GM19395 (cell line): ENCODE results near the gene PRAC2.

Experiments used
- ATAC-seq: cut with Tn5 transposase; IDR thresholded peaks from one replicate; pipeline ENCODE4 v1.9.1; 2021; ENCODE audit warnings: mild to moderate bottlenecking, moderate library complexity; ENCODE audit not compliant: unreplicated experiment

Gene PRAC2

GRCh38 chr17:48733632-48734328 lies 10.8 kb downstream of the PRAC2 start:
- ATAC-seq, result no peak

- ATAC-seq, result no peak
These were observed 11.5 kb downstream of the PRAC2 start for GRCh38 chr17:48734333-48735061.

- no peak for ATAC-seq
These were observed 12.0 kb downstream of the PRAC2 start for GRCh38 chr17:48735062-48735351.

- ATAC-seq, result no peak
These were observed 14.5 kb downstream of the PRAC2 start for GRCh38 chr17:48737330-48738043.

- no peak for ATAC-seq
These were observed 15.4 kb downstream of the PRAC2 start for GRCh38 chr17:48738424-48738802.

- no peak for ATAC-seq
These were observed 16.0 kb downstream of the PRAC2 start for GRCh38 chr17:48738803-48739526.

- ATAC-seq, result no peak
These were observed 17.6 kb downstream of the PRAC2 start for GRCh38 chr17:48740537-48740936.

GRCh38 chr17:48745381-48746275 lies 22.6 kb downstream of the PRAC2 start:
- ATAC-seq, result no peak

- ATAC-seq, result no peak
These were observed 24.0 kb downstream of the PRAC2 start for GRCh38 chr17:48746916-48747444.

GRCh38 chr17:48747445-48748363 lies 24.7 kb downstream of the PRAC2 start:
- ATAC-seq, result no peak

- ATAC-seq, result no peak
These were observed 26.0 kb downstream of the PRAC2 start for GRCh38 chr17:48748718-48749566.

GRCh38 chr17:48749621-48750553 lies 26.9 kb downstream of the PRAC2 start:
- ATAC-seq, result no peak

- ATAC-seq, result no peak
These were observed 28.2 kb downstream of the PRAC2 start for GRCh38 chr17:48751172-48751571.

- no peak for ATAC-seq
These were observed 28.9 kb downstream of the PRAC2 start for GRCh38 chr17:48751733-48752398.

GRCh38 chr17:48752399-48753288 lies 29.7 kb downstream of the PRAC2 start:
- no peak for ATAC-seq
